GDM1 (cell line): ENCODE measurements around the gene NARS2.
"Not testable (repeated sequence)": the region's sequence is repeated elsewhere in the genome, so short reads cannot be mapped to it uniquely, and the experiment has no call there.

Source experiments
- DNase-seq: peaks from one replicate; lab custom pipeline; 2025; lab: John Stamatoyannopoulos, UW

The NARS2 gene

GRCh38 chr11:78576549-78577097 lies 2.0 kb upstream of the NARS2 start:
- peak; percentile 26 for DNase-seq

GRCh38 chr11:78575478-78575877 lies 814 bp upstream of the NARS2 start:
- DNase-seq = no peak

- no peak for DNase-seq
Observed at GRCh38 chr11:78573681-78574080, 983 bp downstream of the NARS2 start.

GRCh38 chr11:78573271-78573670 lies 1.4 kb downstream of the NARS2 start:
- DNase-seq = no peak

- DNase-seq = no peak
Observed at GRCh38 chr11:78572394-78572793, 2.3 kb downstream of the NARS2 start.

- no peak for DNase-seq
Observed at GRCh38 chr11:78570031-78570430, 4.6 kb downstream of the NARS2 start.

GRCh38 chr11:78567209-78567608 lies 7.5 kb downstream of the NARS2 start:
- no peak for DNase-seq

GRCh38 chr11:78564490-78565467 lies 9.9 kb downstream of the NARS2 start:
- DNase-seq = no peak

- DNase-seq = not testable (repeated sequence)
Observed at GRCh38 chr11:78564037-78564436, 10.6 kb downstream of the NARS2 start.

GRCh38 chr11:78563090-78563489 lies 11.6 kb downstream of the NARS2 start:
- DNase-seq = not testable (repeated sequence)

- no peak for DNase-seq
Observed at GRCh38 chr11:78562398-78562797, 12.3 kb downstream of the NARS2 start.

- DNase-seq = no peak
Observed at GRCh38 chr11:78560826-78561484, 13.7 kb downstream of the NARS2 start.

GRCh38 chr11:78560153-78560552 lies 14.5 kb downstream of the NARS2 start:
- no peak for DNase-seq

GRCh38 chr11:78557236-78557635 lies 17.4 kb downstream of the NARS2 start:
- no peak for DNase-seq

GRCh38 chr11:78555592-78555991 lies 19.1 kb downstream of the NARS2 start:
- no peak for DNase-seq

- DNase-seq = no peak
Observed at GRCh38 chr11:78552881-78553280, 21.8 kb downstream of the NARS2 start.

- DNase-seq = not testable (repeated sequence)
Observed at GRCh38 chr11:78552139-78552538, 22.5 kb downstream of the NARS2 start.

- no peak for DNase-seq
Observed at GRCh38 chr11:78551066-78551465, 23.6 kb downstream of the NARS2 start.

GRCh38 chr11:78549624-78550409 lies 24.8 kb downstream of the NARS2 start:
- DNase-seq = no peak

- no peak for DNase-seq
Observed at GRCh38 chr11:78548911-78549590, 25.6 kb downstream of the NARS2 start.

GRCh38 chr11:78547931-78548705 lies 26.5 kb downstream of the NARS2 start:
- DNase-seq = no peak
